GM18519 (cell line): ENCODE data around the gene KCNB1.

Experiments used
- ATAC-seq: cut with Tn5 transposase; IDR thresholded peaks from one replicate; pipeline ENCODE4 v1.9.1; 2021; ENCODE audit warnings: mild to moderate bottlenecking, moderate library complexity; ENCODE audit not compliant: unreplicated experiment, low FRiP score

Gene KCNB1

DNA sequence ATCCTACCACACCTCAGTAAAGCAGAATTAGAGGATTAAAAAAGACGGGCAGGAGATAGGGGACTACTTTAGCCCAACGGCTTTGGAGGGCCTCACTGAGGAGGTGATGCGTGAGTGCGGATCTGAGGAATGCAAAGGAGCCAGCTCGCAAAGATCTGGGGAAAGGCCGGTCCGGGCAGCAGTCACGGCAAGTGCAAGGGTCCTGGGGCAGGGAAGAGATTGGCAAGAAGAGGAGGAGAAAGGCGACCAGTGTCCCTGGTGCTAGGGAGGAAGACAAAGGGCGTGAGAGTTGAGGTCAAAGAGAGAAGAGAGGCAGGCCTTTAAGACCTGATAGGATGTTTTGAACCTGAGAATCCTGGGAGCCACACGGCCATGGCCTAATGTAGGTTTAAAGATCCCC, 86.8 kb downstream of the KCNB1 start:
- no peak for ATAC-seq

DNA sequence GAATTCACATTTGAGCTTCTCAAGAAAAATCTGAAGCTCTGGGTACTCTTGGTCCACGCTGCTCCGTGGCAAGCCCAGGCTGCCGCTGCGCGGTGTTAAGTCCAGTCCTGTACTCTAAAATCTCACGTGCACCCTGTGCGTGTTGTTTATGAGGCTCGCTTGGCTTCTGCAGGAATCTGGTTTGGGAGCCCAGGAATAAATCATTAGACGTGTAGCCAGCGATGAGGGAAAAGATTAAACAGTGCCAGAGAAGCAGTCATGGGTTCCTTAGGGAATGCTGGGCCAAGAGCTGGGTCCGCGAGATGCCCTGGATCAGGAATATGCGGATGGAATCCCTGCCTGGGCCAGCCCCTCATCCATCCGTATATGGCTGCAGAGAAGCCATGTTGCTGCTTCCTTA, 87.3 kb downstream of the KCNB1 start:
- no peak for ATAC-seq

DNA sequence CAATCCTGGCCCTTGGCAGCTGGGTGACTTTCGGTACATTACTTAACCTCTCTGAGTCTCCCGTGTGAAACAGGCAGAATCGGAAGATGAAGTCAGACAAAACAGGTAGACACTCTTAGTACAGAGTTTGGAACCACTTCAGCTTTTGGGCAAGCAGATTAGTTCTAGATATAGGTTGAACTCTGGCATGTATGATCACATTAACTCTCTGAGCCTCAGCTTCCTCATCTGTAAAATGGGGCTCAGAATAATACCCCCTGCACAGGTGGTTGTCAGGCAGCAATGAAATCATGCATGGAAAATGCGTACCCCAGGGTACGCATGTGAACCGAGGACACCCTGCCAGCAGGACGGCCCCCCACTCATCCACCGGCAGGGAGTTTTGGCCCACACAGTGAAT, 87.7 kb downstream of the KCNB1 start:
- no peak for ATAC-seq

GRCh38 chr20:49394264-49394663, 88.2 kb downstream of the KCNB1 start:
- ATAC-seq, result no peak

- ATAC-seq, result no peak
These were observed 88.7 kb downstream of the KCNB1 start for GRCh38 chr20:49393803-49394202.

GRCh38 chr20:49392745-49393144, 89.7 kb downstream of the KCNB1 start:
- ATAC-seq, result no peak

- no peak for ATAC-seq
These were observed 90.8 kb downstream of the KCNB1 start for GRCh38 chr20:49391404-49392245.

DNA sequence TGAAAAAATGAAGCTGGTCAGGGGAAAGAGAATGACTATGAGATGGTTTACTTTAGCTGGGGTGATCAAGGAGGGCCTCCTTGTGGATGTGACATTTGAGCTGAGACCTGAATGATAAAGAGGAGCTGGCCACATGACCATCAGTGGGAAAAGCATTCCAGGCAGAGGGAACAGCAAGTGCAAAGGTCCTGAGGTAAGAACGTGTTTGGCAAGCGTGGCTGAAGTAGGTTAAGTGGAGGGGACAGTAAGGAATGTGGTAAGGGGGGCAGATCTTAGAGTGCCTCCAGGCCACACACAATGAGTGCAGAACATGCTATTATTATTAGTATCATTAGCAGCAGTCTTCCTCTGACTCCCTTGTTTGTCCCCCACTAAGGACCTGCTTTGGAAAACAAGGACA, 92.6 kb downstream of the KCNB1 start:
- ATAC-seq, result no peak

DNA sequence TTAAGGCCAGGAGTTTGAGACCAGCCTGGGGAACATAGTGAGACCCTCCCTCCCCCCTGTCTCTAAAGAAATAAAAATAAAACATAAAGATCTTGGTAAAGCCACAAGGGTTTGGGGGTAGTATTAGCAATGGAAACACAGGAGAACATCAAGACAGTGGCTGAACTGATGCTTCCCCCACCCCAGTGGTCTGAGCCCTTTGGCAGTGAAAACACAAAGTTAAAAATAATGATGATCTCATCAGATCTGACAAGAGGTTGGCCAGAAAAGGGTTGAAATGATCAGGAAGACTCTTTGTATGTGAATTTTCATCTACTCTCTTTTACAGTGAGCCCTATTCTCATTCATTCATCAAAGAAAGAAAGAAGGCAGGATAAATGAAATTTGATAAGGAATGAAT, 93.7 kb downstream of the KCNB1 start:
- ATAC-seq, result no peak

DNA sequence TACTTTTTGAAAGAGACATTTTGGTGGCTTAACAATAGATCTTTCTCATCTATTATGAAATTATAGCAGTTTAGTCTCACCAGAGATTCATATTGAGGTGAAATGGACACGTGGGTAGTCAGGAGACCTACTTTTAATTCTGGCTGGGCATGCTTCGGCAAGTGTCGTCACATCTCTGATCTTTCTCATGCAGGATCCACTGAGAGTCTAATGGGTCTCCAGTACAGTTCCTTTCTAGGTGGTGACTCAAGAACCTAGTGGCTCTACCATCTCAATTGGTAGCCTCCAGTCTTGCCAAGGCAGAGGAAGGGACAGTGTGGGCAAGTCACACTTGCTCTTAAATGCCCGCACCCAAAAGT, 94.9 kb downstream of the KCNB1 start:
- no peak for ATAC-seq

DNA sequence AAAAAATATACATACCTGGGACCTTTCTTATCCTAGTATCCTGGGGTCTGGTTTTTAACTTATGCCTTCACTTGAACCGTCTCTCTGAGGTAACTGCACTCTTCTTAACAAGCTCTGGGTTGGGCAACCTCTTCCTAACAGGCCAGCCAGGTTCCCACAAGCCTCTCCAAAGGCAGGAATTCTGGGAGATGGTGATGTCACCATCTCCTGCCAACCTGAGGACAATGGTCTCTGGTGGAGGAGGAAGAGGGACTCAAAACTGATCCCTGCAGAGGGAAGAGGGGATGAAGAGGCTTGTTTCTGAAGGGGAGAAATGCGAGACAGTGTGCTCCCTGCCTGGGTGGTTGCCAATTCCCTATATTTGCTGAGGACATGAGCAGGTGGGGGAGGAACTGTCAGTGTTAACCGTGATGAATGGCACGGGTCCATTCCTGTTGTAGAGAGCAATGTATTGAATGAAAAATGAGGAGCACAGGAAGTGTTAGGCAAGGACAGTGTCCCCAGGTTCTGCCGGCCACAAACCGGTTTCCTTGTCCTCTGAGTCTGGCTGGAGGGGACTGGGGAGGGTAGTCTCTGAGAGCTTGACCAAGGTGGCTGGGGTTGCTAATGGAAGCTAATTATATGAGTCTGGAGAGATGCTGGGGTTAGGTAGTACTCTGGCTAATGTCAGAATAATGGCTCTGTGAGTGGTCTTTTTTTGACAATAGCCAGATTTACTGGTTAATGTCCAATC, 95.5 kb downstream of the KCNB1 start:
- no peak for ATAC-seq

- ATAC-seq, result no peak
These were observed 97.0 kb downstream of the KCNB1 start for GRCh38 chr20:49385465-49385864.

DNA sequence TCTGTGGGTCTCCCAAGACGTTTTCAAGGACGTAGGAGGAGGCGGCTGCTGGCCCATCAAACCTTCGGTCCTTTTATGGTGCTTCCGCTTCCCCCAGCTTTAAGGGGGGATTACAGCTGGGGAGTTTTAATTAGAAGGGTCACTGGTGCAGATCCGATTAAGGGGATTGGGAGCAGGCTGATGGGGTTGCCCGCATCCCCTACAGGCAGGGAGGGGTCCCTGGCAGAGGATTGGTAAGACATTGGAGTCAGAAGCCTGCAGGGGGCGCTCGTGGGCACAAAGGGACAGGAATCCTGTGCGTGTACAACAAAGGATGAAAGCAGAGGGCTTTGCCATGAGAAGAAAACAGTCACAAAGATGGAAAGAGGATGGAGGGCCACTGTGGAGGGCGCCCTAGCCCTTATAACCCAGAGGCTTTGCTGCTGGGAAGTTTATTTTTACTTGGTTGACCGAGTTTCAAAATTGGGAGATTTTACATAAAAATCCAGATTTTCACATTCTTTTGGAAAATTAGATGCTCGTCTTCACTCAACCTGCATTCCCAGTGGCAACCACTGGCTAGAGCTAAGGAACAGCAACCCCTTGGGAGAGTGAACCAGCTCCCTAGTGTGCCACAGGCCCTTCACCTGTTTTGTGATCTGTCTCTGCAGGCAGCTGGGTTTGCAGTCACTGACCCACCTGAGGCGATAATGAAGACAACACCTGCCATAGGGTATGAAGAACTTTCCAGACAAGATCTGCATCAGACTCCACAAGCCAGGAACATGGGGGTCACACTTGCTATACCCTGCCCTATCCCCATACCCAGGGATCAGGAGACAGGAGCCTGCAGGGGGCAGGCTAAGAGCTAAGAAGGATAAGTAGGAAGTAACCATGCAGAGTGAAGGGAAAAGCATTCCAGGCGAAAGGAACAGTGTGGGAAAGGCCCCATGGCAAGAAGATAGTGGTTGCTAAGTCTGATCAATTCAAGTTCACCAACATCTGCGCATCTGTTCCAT, 97.7 kb downstream of the KCNB1 start:
- no peak for ATAC-seq

GRCh38 chr20:49381558-49382493, 100.6 kb downstream of the KCNB1 start:
- no peak for ATAC-seq

GRCh38 chr20:49380337-49380780, 102.1 kb downstream of the KCNB1 start:
- no peak for ATAC-seq

- ATAC-seq, result no peak
These were observed 103.1 kb downstream of the KCNB1 start for GRCh38 chr20:49379338-49379737.

- ATAC-seq, result no peak
These were observed 105.1 kb downstream of the KCNB1 start for GRCh38 chr20:49377326-49377725.

DNA sequence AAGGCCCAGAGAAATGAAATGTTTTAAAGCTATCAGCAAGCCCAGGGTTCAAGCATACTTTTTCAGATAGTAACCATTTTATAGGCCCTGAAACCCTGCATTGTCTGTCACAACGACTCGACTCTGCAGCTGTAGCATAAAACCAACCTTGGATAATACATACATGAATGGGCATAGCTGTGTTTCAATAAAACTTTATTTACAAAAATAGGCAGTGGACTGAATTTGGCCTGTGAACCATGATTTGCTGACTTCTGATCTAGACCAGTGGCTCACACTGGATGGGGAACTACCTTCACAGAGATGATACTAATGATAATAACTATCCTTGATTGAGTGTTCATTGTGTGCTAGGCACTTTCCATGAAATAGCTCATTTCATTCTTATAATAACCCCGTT, 107.3 kb downstream of the KCNB1 start:
- no peak for ATAC-seq

GRCh38 chr20:49372095-49372734, 110.3 kb downstream of the KCNB1 start:
- no peak for ATAC-seq
